Activated CD4-positive, alpha-beta T cell treated with anti-CD3 and anti-CD28 coated beads for 36 hours (primary cell): Measurements from ENCODE around the gene SPAG17. TPM values are rescaled to one million over a fixed set of nuclear protein-coding genes. Genes with fewer than 3 reads are reported as not detected.

Experiments
- ATAC-seq: fragments of 200-7000 bp; cut with Tn5 transposase; one replicate; pipeline ENCODE4 v1.10.0; 2021; ENCODE audit warnings: mild to moderate bottlenecking, moderate library complexity
- CTCF ChIA-PET: fragments of 350-600 bp; sonication (Branson Sonifier 250); formaldehyde crosslinking; loops from one replicate; lab custom pipeline; 2021; ENCODE audit warnings: antibody characterized with exemption; lab: Charles Lee
- POLR2A ChIA-PET: fragments of 350-600 bp; sonication (Branson Sonifier 250); formaldehyde crosslinking; loops from one replicate; lab custom pipeline; 2021; ENCODE audit warnings: antibody characterized with exemption, inconsistent platforms; lab: Charles Lee
- DNase-seq: peaks from one replicate; pipeline ENCODE4 v3.0.0-alpha.2; 2020
- H3K27ac Mint-ChIP-seq: one replicate; pipeline ENCODE4 v1.8.0; 2021; ENCODE audit warnings: mixed read lengths
- H3K27me3 Mint-ChIP-seq: one replicate; pipeline ENCODE4 v1.8.0; 2021; ENCODE audit warnings: mixed read lengths
- H3K36me3 Mint-ChIP-seq: one replicate; pipeline ENCODE4 v1.8.0; 2021; ENCODE audit warnings: low read depth, mixed read lengths
- H3K4me1 Mint-ChIP-seq: one replicate; pipeline ENCODE4 v1.8.0; 2021; ENCODE audit warnings: mixed read lengths
- H3K4me3 Mint-ChIP-seq: one replicate; pipeline ENCODE4 v1.8.0; 2021; ENCODE audit warnings: mild to moderate bottlenecking, moderate library complexity, mixed read lengths
- H3K9me3 Mint-ChIP-seq: one replicate; pipeline ENCODE4 v1.8.0; 2021; ENCODE audit warnings: low read depth, mixed read lengths
- intact Hi-C, 2 experiments: fragments of 100-400 bp; cut with DNase I in 1 of 2; cut with micrococcal nuclease in 1 of 2; formaldehyde crosslinking; loops; one replicate each; pipeline versions ENCODE4 v1.14.2 to v1.15.1; 2022 to 2024; cut with DNase I, micrococcal nuclease
- total RNA-seq, 2 experiments: library from RNA; stranded (reverse); gene quantifications; one replicate each; pipeline ENCODE4 v1.2.3, GENCODE V29; 2021

The SPAG17 gene
- total RNA-seq, 2 experiments from 2014 or later, result not detected

DNA sequence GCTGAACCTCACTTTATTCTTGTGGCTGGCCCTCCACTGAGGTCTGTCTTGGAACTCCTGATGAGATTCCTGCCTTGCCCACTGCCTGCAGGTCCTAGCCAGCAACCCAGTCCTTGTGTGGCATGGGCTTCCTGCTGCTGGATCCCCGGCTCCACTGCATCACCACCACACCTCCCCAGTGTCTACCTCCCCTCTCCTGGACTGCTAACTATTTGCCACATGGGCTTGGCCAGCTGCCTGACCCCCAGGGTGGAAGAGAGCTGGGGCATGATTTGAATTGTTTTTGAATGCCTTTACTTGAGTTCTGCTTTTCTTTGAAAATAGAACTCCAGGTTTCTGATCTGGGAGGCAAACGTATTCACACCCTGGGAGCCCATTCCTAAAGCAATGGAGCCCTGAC, 41.2 kb downstream of the SPAG17 start:
- no peaks in the 10 kb centered on the region for H3K36me3 Mint-ChIP-seq
- intact Hi-C loops, result no loop called here
- H3K9me3 Mint-ChIP-seq, result no peaks in the 10 kb centered on the region
- peaks cover 5% of the 10 kb centered on the region for H3K27me3 Mint-ChIP-seq
- no peaks in the 10 kb centered on the region for H3K4me1 Mint-ChIP-seq
- DNase-seq (no peak), ATAC-seq (no peak)
- no peak overlapping the region for H3K4me3 Mint-ChIP-seq
- H3K27ac Mint-ChIP-seq, result no peak overlapping the region
- ChIA-PET POLR2A (no interaction called here), CTCF (interaction anchor here (0.6 to 2.2 kb wide), 3 partner anchors 10 to 39 kb away, joined by 3 to 6 read pairs (median 4); no protein-coding TSS in a partner anchor)

DNA sequence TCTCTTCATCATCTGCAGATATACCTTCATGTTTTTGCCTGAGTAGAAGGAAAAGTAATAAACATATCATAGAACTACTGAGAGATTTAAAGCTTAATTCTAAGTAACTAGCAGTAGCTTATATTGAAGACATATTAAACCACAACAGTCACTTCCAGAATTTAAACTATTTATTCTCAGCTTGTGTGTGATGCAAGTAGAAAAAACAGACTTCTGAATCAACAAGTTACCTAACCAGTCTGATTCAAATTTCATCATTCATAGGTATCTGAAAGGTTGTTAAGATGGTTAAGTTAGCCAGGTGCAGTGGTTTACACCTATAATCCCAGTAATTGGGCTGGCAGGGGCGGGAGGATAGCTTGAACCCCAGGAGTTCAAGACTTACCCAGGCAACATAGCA, 41.9 kb downstream of the SPAG17 start:
- intact Hi-C loops, result no loop called here
- no peak for DNase-seq
- Mint-ChIP-seq H3K27me3 (peaks cover 5% of the 10 kb centered on the region), H3K9me3 (no peaks in the 10 kb centered on the region), H3K4me1 (no peaks in the 10 kb centered on the region), H3K36me3 (no peaks in the 10 kb centered on the region), H3K27ac (no peak overlapping the region), H3K4me3 (no peak overlapping the region)
- CTCF ChIA-PET, result interaction anchor here (2.2 kb wide), 1 partner anchor 24 kb away, joined by 6 read pairs; no protein-coding TSS in a partner anchor
- no peak for ATAC-seq
- POLR2A ChIA-PET, result no interaction called here

- ChIA-PET POLR2A (no interaction called here), CTCF (interaction anchor here (2.2 kb wide), 1 partner anchor 23 kb away, joined by 6 read pairs; no protein-coding TSS in a partner anchor)
- H3K27ac Mint-ChIP-seq, result no peak overlapping the region
- ATAC-seq (no peak), DNase-seq (no peak)
- H3K4me1 Mint-ChIP-seq, result no peaks in the 10 kb centered on the region
- H3K9me3 Mint-ChIP-seq, result no peaks in the 10 kb centered on the region
- intact Hi-C loops, result no loop called here
- no peaks in the 10 kb centered on the region for H3K36me3 Mint-ChIP-seq
- H3K4me3 Mint-ChIP-seq, result no peak overlapping the region
- peaks cover 5% of the 10 kb centered on the region for H3K27me3 Mint-ChIP-seq
Observed at GRCh38 chr1:118142546-118142945, 42.5 kb downstream of the SPAG17 start.

DNA sequence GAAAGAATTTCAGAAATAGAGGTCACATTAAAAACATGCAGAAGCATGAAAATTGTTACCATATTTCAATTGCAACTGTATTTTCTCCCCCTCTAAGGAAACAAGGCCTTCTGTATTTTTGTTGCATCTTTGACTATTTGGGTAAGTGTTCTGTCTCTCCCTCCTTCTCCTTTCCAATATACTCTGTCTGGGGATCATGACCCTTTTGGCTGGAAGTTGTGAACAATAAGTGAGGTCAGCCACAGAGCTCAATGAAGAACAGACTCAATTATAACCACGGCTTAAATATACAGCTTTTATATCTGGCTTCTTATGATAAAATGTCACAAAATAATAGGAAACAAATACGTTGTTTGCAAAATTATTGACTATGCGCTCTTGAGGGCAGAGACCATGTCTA, 47.1 kb downstream of the SPAG17 start:
- ChIA-PET POLR2A (no interaction called here), CTCF (no interaction called here)
- DNase-seq (no peak), ATAC-seq (no peak)
- H3K4me3 Mint-ChIP-seq, result no peak overlapping the region
- peaks cover 21% of the 10 kb centered on the region for H3K27me3 Mint-ChIP-seq
- no peaks in the 10 kb centered on the region for H3K36me3 Mint-ChIP-seq
- H3K27ac Mint-ChIP-seq, result no peak overlapping the region
- no peaks in the 10 kb centered on the region for H3K9me3 Mint-ChIP-seq
- peaks cover 9% of the 10 kb centered on the region for H3K4me1 Mint-ChIP-seq
- intact Hi-C loops, result no loop called here

DNA sequence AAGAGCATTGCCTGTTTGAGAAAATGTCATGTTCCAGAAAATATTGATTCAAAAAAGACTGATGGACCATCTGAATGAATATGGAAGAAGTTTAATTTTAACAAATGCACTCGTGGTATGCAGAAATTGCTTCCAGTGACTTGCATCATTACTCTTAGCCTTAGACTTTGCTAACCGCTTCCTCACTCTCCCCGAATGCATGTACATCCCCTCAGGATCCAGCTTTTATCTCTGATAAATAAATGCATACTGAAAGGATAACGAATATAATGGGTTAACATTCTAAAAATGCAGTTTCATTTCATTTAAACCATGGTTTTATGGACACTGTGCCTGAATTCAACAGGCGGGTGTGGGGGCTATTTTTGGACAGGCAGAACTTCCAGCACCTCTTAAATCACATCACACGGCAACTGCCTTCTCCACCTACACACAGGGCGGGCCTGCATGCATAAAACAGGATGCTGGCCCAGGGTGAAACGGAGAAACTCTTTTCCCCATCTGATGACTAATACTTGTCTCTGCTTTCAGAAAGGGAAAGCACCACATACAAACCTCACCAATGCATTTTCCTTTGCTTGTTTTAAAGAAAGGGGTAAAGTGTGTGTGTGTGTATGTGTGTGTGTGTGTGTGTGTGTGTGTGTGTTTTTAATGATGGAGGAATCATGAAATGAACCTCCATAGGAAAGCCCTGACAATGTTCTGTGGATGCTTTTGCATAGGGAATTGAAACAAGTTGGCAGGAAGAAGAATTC, 48.7 kb downstream of the SPAG17 start:
- H3K27me3 Mint-ChIP-seq, result peaks cover 22% of the 10 kb centered on the region
- peak; percentile 77 for DNase-seq
- H3K4me3 Mint-ChIP-seq, result no peak overlapping the region
- ChIA-PET CTCF (no interaction called here), POLR2A (no interaction called here)
- H3K4me1 Mint-ChIP-seq, result peaks cover 9% of the 10 kb centered on the region
- peak; percentile 100 for ATAC-seq
- no peaks in the 10 kb centered on the region for H3K9me3 Mint-ChIP-seq
- H3K36me3 Mint-ChIP-seq, result no peaks in the 10 kb centered on the region
- H3K27ac Mint-ChIP-seq, result no peak overlapping the region
- intact Hi-C loops, result no loop called here

- H3K4me1 Mint-ChIP-seq, result peaks cover 9% of the 10 kb centered on the region
- DNase-seq (no peak), ATAC-seq (no peak)
- intact Hi-C loops, result no loop called here
- ChIA-PET CTCF (no interaction called here), POLR2A (no interaction called here)
- H3K36me3 Mint-ChIP-seq, result no peaks in the 10 kb centered on the region
- no peak overlapping the region for H3K4me3 Mint-ChIP-seq
- H3K9me3 Mint-ChIP-seq, result no peaks in the 10 kb centered on the region
- no peak overlapping the region for H3K27ac Mint-ChIP-seq
- H3K27me3 Mint-ChIP-seq, result peaks cover 27% of the 10 kb centered on the region
Observed at GRCh38 chr1:118132000-118132399, 53.0 kb downstream of the SPAG17 start.

- H3K4me3 Mint-ChIP-seq, result no peak overlapping the region
- CTCF ChIA-PET, result no interaction called here
Observed at GRCh38 chr1:118128761-118129160, 56.3 kb downstream of the SPAG17 start.

DNA sequence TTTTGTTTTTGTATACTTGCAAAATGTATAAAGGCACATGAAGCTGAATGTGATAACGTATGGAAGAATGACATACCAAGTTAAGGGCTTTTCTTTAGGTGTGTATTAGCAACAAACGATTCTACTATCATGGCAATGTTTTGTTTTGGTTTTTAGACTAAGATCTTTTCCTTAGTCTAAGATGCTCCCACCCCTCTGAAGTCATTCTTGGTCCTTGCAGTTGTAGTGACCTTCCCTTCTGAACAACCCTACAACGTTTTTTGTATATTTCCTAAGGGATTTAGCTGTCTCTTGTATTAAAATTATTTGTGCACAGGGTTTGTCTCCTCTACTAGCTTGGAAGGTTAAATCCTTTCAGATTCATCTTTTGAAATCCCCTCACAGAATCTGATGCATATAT, 61.0 kb downstream of the SPAG17 start:
- ATAC-seq, result no peak
- H3K9me3 Mint-ChIP-seq, result no peaks in the 10 kb centered on the region
- DNase-seq, result no peak
- H3K36me3 Mint-ChIP-seq, result no peaks in the 10 kb centered on the region
- intact Hi-C loops, result no loop called here
- H3K27ac Mint-ChIP-seq, result no peak overlapping the region
- no peak overlapping the region for H3K4me3 Mint-ChIP-seq
- H3K4me1 Mint-ChIP-seq, result no peaks in the 10 kb centered on the region
- ChIA-PET CTCF (interaction anchor here (1.4 kb wide), 1 partner anchor 17 kb away, joined by 3 read pairs; no protein-coding TSS in a partner anchor), POLR2A (no interaction called here)
- H3K27me3 Mint-ChIP-seq, result peaks cover 2% of the 10 kb centered on the region

More at GRCh38 chr1:118128761-118129160, 56.3 kb downstream of the SPAG17 start:
- POLR2A ChIA-PET, result no interaction called here
- intact Hi-C loops, result no loop called here
- Mint-ChIP-seq H3K9me3 (no peaks in the 10 kb centered on the region), H3K4me1 (no peaks in the 10 kb centered on the region), H3K27me3 (peaks cover 15% of the 10 kb centered on the region), H3K27ac (no peak overlapping the region), H3K36me3 (no peaks in the 10 kb centered on the region)
- DNase-seq (no peak), ATAC-seq (no peak)

- Mint-ChIP-seq H3K4me3 (no peak overlapping the region), H3K9me3 (no peaks in the 10 kb centered on the region), H3K27me3 (peaks cover 2% of the 10 kb centered on the region), H3K27ac (no peak overlapping the region), H3K36me3 (no peaks in the 10 kb centered on the region), H3K4me1 (no peaks in the 10 kb centered on the region)
- intact Hi-C loops, result no loop called here
- POLR2A ChIA-PET, result no interaction called here
- CTCF ChIA-PET, result no interaction called here
- ATAC-seq, result no peak
- no peak for DNase-seq
Observed at GRCh38 chr1:118123116-118123839, 61.8 kb downstream of the SPAG17 start.

GRCh38 chr1:118122234-118123004, 62.6 kb downstream of the SPAG17 start:
- no peak overlapping the region for H3K27ac Mint-ChIP-seq
- ATAC-seq (no peak), DNase-seq (no peak)
- peaks cover 2% of the 10 kb centered on the region for H3K27me3 Mint-ChIP-seq
- no peak overlapping the region for H3K4me3 Mint-ChIP-seq
- no peaks in the 10 kb centered on the region for H3K4me1 Mint-ChIP-seq
- H3K36me3 Mint-ChIP-seq, result no peaks in the 10 kb centered on the region
- intact Hi-C loops, result no loop called here
- no peaks in the 10 kb centered on the region for H3K9me3 Mint-ChIP-seq
- CTCF ChIA-PET, result no interaction called here
- POLR2A ChIA-PET, result no interaction called here

DNA sequence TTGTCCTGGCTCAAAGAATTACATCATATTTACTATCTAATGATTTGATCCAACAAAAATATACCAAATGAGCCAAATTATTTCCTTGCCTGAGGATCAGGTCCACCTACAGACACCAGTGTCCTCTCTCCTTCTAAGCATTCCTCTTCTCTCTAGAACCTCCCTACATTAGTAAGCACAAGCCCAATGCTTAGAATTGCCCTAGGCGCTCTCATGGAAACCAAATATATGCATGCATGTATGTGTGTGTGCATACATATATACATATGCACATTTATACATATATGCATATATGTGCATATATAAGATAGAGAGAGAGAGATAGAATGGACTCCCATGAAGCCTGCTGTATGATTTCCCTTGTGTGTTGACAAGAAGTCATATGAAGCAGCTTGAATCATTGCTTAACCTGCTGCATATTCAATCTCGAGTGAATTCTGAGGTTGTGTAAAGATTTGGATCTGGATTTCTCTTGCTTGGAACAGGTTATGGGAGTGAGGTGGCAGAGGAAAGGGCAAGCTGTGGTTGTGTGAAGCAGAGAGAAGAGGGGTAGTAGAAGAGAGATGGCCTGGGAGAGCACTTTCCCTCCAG, 66.1 kb downstream of the SPAG17 start:
- H3K4me1 Mint-ChIP-seq, result no peaks in the 10 kb centered on the region
- no peaks in the 10 kb centered on the region for H3K36me3 Mint-ChIP-seq
- POLR2A ChIA-PET, result no interaction called here
- ATAC-seq, result no peak
- no peak overlapping the region for H3K27ac Mint-ChIP-seq
- no peaks in the 10 kb centered on the region for H3K9me3 Mint-ChIP-seq
- peaks cover 2% of the 10 kb centered on the region for H3K27me3 Mint-ChIP-seq
- intact Hi-C loops, result no loop called here
- CTCF ChIA-PET, result interaction anchor here (0.8 to 1.3 kb wide), 2 partner anchors 25 to 31 kb away, joined by 3 to 6 read pairs; no protein-coding TSS in a partner anchor
- no peak overlapping the region for H3K4me3 Mint-ChIP-seq
- no peak for DNase-seq
